Astrocyte (in vitro differentiated cells and primary cell): ENCODE measurements around the gene ITPRIP. TPM values are rescaled to one million over a fixed set of nuclear protein-coding genes. Genes with fewer than 3 reads are reported as not detected.

ENCODE experiments used
- DNase-seq: peaks from one replicate; pipeline ENCODE4 v3.0.0-alpha.2; 2010; ENCODE audit warnings: low read depth
- FAIRE-seq: peaks from 2 replicates; lab custom pipeline; 2011; peaks lifted over from hg19 to GRCh38; lab: Jason Lieb, UNC
- H2AFZ ChIP-seq: 2 replicates; pipeline ENCODE4 v1.6.0; 2012; ENCODE audit warnings: low read depth, low read length, inconsistent platforms
- H3K27ac ChIP-seq: 2 replicates; pipeline ENCODE4 v1.5.1; 2011; ENCODE audit warnings: low read depth, low read length, inconsistent platforms
- H3K27me3 ChIP-seq: 2 replicates; pipeline ENCODE4 v1.6.0; 2011; ENCODE audit warnings: low read length, inconsistent platforms; ENCODE audit not compliant: insufficient read depth
- H3K36me3 ChIP-seq: 2 replicates; pipeline ENCODE4 v1.5.1; 2011; ENCODE audit warnings: low read length, inconsistent platforms; ENCODE audit not compliant: insufficient read depth
- H3K4me1 ChIP-seq: 2 replicates; pipeline ENCODE4 v1.5.1; 2011; ENCODE audit warnings: low read length, inconsistent platforms; ENCODE audit not compliant: insufficient read depth
- H3K4me2 ChIP-seq: 2 replicates; pipeline ENCODE4 v1.6.0; 2012; ENCODE audit warnings: low read length, inconsistent platforms
- H3K4me3 ChIP-seq: 2 replicates; pipeline ENCODE4 v1.5.1; 2011; ENCODE audit warnings: low read depth, mild to moderate bottlenecking, low read length, inconsistent platforms; ENCODE audit not compliant: insufficient read depth
- H3K79me2 ChIP-seq: 2 replicates; pipeline ENCODE4 v1.6.0; 2012; ENCODE audit warnings: mild to moderate bottlenecking, low read length, inconsistent platforms; ENCODE audit not compliant: insufficient read depth
- H3K9ac ChIP-seq: 2 replicates; pipeline ENCODE4 v1.6.0; 2012; ENCODE audit warnings: mild to moderate bottlenecking, low read length, inconsistent platforms
- H3K9me3 ChIP-seq: 2 replicates; pipeline ENCODE4 v1.5.1; 2012; ENCODE audit warnings: low read depth, mild to moderate bottlenecking, low read length, inconsistent platforms; ENCODE audit not compliant: insufficient read depth
- H4K20me1 ChIP-seq: 2 replicates; pipeline ENCODE4 v1.6.0; 2012; ENCODE audit warnings: low read length, inconsistent platforms; ENCODE audit not compliant: insufficient read depth
- H3K27ac Mint-ChIP-seq: one replicate; pipeline ENCODE4 v1.8.0; 2021; ENCODE audit warnings: mild to moderate bottlenecking, mixed read lengths; ENCODE audit not compliant: unreplicated experiment
- H3K27me3 Mint-ChIP-seq: one replicate; pipeline ENCODE4 v1.8.0; 2021; ENCODE audit warnings: low read depth, mixed read lengths; ENCODE audit not compliant: unreplicated experiment
- H3K36me3 Mint-ChIP-seq: one replicate; pipeline ENCODE4 v1.8.0; 2021; ENCODE audit warnings: low read depth, mixed read lengths; ENCODE audit not compliant: unreplicated experiment
- H3K4me1 Mint-ChIP-seq: one replicate; pipeline ENCODE4 v1.8.0; 2021; ENCODE audit warnings: low read depth, mixed read lengths; ENCODE audit not compliant: unreplicated experiment
- H3K4me3 Mint-ChIP-seq: one replicate; pipeline ENCODE4 v1.8.0; 2021; ENCODE audit warnings: mild to moderate bottlenecking, moderate library complexity, mixed read lengths; ENCODE audit not compliant: unreplicated experiment
- H3K9me3 Mint-ChIP-seq: one replicate; pipeline ENCODE4 v1.8.0; 2021; ENCODE audit warnings: mild to moderate bottlenecking, mixed read lengths; ENCODE audit not compliant: unreplicated experiment
- EZH2 ChIP-seq: IDR thresholded peaks from 2 replicates; pipeline ENCODE4 v1.6.1; 2012; ENCODE audit warnings: mild to moderate bottlenecking, low read length, inconsistent platforms; ENCODE audit not compliant: insufficient read depth
- total RNA-seq: library from RNA; stranded (reverse); gene quantifications from 2 replicates; pipeline ENCODE4 v1.2.1, GENCODE V29; 2021
- TF ChIP-seq, protein P1 (sequence below): IDR thresholded peaks from 2 replicates; pipeline ENCODE4 v1.5.1; 2011; ENCODE audit warnings: low read depth, mild to moderate bottlenecking, inconsistent platforms, low read length, moderate library complexity; ENCODE audit not compliant: insufficient read depth

The ITPRIP gene
- total RNA-seq, 1 donor from 2014 or later = 21.9 TPM

GRCh38 chr10:104351061-104351702 is 12.9 kb upstream of the ITPRIP start:
- Mint-ChIP-seq H3K4me3 (no peak overlapping the region), H3K4me1 (peaks cover 9% of the 10 kb centered on the region), H3K36me3 (no peaks in the 10 kb centered on the region), H3K27ac (peak overlapping the region; percentile 79), H3K27me3 (peaks cover 4% of the 10 kb centered on the region), H3K9me3 (no peaks in the 10 kb centered on the region)
- no peak overlapping the region for H3K4me3 ChIP-seq
- H3K4me2 ChIP-seq = peak overlapping the region; percentile 17
- FAIRE-seq (peak; percentile 9), DNase-seq (peak; percentile 80)
- H4K20me1 ChIP-seq = no peaks in the 10 kb centered on the region
- H3K79me2 ChIP-seq = no peaks in the 10 kb centered on the region
- no peak overlapping the region for H2AFZ ChIP-seq
- peak overlapping the region; percentile 3 for H3K9ac ChIP-seq
- no peak for TF ChIP-seq EZH2
- TF ChIP-seq, protein P1, sequence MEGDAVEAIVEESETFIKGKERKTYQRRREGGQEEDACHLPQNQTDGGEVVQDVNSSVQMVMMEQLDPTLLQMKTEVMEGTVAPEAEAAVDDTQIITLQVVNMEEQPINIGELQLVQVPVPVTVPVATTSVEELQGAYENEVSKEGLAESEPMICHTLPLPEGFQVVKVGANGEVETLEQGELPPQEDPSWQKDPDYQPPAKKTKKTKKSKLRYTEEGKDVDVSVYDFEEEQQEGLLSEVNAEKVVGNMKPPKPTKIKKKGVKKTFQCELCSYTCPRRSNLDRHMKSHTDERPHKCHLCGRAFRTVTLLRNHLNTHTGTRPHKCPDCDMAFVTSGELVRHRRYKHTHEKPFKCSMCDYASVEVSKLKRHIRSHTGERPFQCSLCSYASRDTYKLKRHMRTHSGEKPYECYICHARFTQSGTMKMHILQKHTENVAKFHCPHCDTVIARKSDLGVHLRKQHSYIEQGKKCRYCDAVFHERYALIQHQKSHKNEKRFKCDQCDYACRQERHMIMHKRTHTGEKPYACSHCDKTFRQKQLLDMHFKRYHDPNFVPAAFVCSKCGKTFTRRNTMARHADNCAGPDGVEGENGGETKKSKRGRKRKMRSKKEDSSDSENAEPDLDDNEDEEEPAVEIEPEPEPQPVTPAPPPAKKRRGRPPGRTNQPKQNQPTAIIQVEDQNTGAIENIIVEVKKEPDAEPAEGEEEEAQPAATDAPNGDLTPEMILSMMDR = no peak
- H3K4me1 ChIP-seq = peaks cover 19% of the 10 kb centered on the region
- peak overlapping the region; percentile 38 for H3K27ac ChIP-seq
- no peaks in the 10 kb centered on the region for H3K27me3 ChIP-seq
- no peaks in the 10 kb centered on the region for H3K36me3 ChIP-seq
- H3K9me3 ChIP-seq = no peaks in the 10 kb centered on the region

DNA sequence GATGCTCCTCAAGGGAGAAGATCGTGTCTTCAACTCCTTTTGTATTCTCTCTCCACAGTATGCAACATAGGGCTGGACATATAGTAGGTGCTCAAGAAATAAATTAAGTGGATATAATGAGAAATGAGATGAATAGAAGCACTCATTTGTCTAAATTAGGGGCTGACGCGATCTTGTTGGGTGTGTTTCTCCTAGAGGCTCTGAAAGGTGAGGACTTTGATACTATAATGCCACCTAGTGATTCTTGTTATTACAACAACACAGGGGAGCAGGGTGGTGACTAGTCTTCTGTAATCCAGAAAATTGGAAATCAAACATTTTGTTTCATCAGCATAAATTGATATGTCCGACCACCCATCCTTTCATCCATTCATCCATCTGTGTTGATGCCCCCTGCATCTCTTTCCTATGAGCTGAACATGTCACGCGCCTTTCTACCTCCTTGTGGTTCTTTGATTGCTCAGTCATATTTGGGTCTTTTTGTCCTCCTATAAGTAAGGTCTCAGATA is 11.9 kb upstream of the ITPRIP start:
- H3K27ac Mint-ChIP-seq = no peak overlapping the region
- Histone ChIP-seq H3K27me3 (no peaks in the 10 kb centered on the region), H2AFZ (peak overlapping the region; percentile 37), H4K20me1 (no peaks in the 10 kb centered on the region), H3K4me2 (peak overlapping the region; percentile 71), H3K27ac (no peak overlapping the region), H3K36me3 (no peaks in the 10 kb centered on the region), H3K9me3 (no peaks in the 10 kb centered on the region), H3K4me1 (peaks cover 19% of the 10 kb centered on the region), H3K9ac (peak overlapping the region; percentile 20), H3K4me3 (peak overlapping the region; percentile 17), H3K79me2 (no peaks in the 10 kb centered on the region)
- peaks cover 9% of the 10 kb centered on the region for H3K4me1 Mint-ChIP-seq
- no peak for TF ChIP-seq EZH2
- TF ChIP-seq, protein P1 = peak; percentile 59
- H3K36me3 Mint-ChIP-seq = no peaks in the 10 kb centered on the region
- no peaks in the 10 kb centered on the region for H3K9me3 Mint-ChIP-seq
- peak; percentile 91 for FAIRE-seq
- H3K4me3 Mint-ChIP-seq = no peak overlapping the region
- DNase-seq = peak; percentile 54
- peaks cover 4% of the 10 kb centered on the region for H3K27me3 Mint-ChIP-seq

DNA sequence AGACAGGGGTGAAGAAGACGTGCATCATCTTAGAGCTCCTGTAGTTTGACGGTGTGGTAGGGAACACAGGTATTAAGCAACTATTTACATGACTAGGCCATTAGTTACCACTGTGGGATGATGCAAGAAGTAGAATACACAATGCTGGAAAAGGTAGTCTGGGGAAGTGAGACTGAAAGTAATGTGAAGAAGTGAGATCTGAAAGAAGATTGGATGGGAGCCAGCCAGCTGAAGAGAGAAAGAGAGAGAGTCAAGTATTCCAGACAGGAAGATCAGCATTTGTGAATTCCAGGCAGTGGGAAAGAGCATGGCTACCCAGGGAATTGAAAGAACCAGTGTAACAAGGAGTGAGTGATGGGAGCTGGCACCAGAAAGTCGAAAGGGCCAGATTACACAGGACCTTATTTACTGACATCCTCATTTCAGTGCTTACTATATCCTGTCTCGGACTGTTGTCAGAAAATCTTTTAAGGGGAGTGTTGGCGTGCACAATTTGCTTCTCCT is 11.4 kb upstream of the ITPRIP start:
- Histone ChIP-seq H3K4me2 (peak overlapping the region; percentile 71), H2AFZ (peak overlapping the region; percentile 37), H3K27me3 (no peaks in the 10 kb centered on the region), H3K9ac (peak overlapping the region; percentile 20), H3K4me1 (peaks cover 19% of the 10 kb centered on the region), H3K27ac (no peak overlapping the region), H3K36me3 (no peaks in the 10 kb centered on the region), H3K9me3 (no peaks in the 10 kb centered on the region), H4K20me1 (no peaks in the 10 kb centered on the region), H3K4me3 (peak overlapping the region; percentile 17), H3K79me2 (no peaks in the 10 kb centered on the region)
- no peak overlapping the region for H3K4me3 Mint-ChIP-seq
- H3K27ac Mint-ChIP-seq = no peak overlapping the region
- no peak for TF ChIP-seq EZH2
- TF ChIP-seq, protein P1 = no peak
- no peaks in the 10 kb centered on the region for H3K9me3 Mint-ChIP-seq
- DNase-seq (peak; percentile 61), FAIRE-seq (peak; percentile 13)
- H3K27me3 Mint-ChIP-seq = peaks cover 4% of the 10 kb centered on the region
- H3K4me1 Mint-ChIP-seq = peaks cover 9% of the 10 kb centered on the region
- H3K36me3 Mint-ChIP-seq = no peaks in the 10 kb centered on the region
